Measurements from ENCODE around the gene ORAI3.

DNA sequence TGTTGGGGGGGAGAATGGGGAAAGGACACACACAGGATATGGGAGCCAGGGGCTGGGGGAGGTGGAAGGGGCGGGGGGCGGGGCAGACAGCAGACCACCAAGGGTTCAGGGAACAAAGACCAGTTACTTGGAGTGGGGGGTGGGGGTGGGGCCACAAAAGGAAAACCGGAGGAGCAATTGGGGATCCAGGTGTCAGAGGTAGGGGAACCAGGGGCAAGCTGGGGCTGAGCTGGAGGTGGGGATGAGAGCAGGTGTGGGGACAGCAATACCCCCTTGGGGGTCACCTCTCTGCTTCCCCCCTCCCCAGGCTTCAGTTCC lies 1.4 kb upstream of the ORAI3 start:
- no peak for TF ChIP-seq POLR2AphosphoS5 (IDR thresholded peaks at IDR 0.05; ENCODE audit: low read depth, low read length)
- TF ChIP-seq, protein P1, sequence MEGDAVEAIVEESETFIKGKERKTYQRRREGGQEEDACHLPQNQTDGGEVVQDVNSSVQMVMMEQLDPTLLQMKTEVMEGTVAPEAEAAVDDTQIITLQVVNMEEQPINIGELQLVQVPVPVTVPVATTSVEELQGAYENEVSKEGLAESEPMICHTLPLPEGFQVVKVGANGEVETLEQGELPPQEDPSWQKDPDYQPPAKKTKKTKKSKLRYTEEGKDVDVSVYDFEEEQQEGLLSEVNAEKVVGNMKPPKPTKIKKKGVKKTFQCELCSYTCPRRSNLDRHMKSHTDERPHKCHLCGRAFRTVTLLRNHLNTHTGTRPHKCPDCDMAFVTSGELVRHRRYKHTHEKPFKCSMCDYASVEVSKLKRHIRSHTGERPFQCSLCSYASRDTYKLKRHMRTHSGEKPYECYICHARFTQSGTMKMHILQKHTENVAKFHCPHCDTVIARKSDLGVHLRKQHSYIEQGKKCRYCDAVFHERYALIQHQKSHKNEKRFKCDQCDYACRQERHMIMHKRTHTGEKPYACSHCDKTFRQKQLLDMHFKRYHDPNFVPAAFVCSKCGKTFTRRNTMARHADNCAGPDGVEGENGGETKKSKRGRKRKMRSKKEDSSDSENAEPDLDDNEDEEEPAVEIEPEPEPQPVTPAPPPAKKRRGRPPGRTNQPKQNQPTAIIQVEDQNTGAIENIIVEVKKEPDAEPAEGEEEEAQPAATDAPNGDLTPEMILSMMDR (IDR thresholded peaks at IDR 0.05 in 2 of 3, conservative IDR thresholded peaks at IDR 0.05 in 1 of 3; ENCODE audit: borderline replicate concordance in 1 of 3, insufficient read depth in 1 of 3, low read depth in 2 of 3, low read length in 2 of 3) = no peak
- TF ChIP-seq CEBPB (IDR thresholded peaks at IDR 0.05; ENCODE audit: low read depth) = no peak
- no peak for TF ChIP-seq EZH2 (IDR thresholded peaks at IDR 0.05)
- TF ChIP-seq FOSL1 (IDR thresholded peaks at IDR 0.05; ENCODE audit: low read depth) = no peak
